Articular chondrocyte of knee joint (primary cell): ENCODE results near the gene MAPK1. TPM values are rescaled to one million over a fixed set of nuclear protein-coding genes. Genes with fewer than 3 reads are reported as not detected.

Experiments used
- small RNA-seq: library from RNA; depleted of rRNA; stranded (forward); fragments of <200 nt; gene quantifications from one replicate; pipeline ENCODE3, GENCODE V24; 2012
- total RNA-seq: library from RNA; depleted of rRNA; stranded (reverse); fragments of >200 nt; gene quantifications from 2 replicates; pipeline ENCODE4 v1.2.3, GENCODE V29; 2012

MAPK1 gene
- total RNA-seq: 62.1 and 76.5 TPM in 2 replicates

DNA sequence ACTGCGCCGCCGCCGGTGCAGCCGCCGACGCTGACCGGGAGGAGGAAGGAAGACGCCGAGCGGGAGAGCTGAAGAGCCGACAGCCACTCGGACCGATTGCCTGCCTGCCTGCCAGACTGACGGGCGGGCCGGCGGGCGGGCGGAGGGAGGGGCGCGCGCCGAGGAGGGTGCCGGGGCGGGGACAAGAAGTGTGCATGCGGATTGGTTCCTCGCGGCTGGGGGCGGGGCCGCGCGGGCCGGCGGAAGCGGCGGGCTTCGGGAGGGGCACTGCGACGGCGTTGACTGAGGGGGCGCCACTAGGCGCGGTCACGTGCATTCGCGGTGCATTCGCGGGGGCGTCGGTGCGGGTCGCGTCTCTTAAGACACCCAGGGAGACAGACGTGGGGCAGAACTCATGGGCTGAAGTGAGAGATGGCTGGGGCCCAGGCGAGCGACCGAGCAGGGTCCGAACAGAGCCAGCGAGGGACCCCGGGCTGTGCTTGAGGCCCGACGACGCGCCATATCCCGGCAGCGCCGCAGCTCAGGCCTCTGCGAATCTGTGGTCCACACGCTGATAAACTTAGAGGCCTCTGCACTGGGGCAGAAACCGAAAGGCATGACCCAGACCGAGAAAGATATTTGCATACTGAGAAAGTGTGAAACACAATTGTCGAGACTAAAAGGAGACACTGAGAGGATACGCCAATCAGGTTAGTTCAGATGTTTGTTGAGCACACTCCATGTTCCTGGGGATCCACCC, at the start of gene MAPK1:
Gene MAPK1 (minus strand): TSS at position 118 of the 739 bp plus-strand sequence. CDS start 205 bp downstream, outside the sequence.

DNA sequence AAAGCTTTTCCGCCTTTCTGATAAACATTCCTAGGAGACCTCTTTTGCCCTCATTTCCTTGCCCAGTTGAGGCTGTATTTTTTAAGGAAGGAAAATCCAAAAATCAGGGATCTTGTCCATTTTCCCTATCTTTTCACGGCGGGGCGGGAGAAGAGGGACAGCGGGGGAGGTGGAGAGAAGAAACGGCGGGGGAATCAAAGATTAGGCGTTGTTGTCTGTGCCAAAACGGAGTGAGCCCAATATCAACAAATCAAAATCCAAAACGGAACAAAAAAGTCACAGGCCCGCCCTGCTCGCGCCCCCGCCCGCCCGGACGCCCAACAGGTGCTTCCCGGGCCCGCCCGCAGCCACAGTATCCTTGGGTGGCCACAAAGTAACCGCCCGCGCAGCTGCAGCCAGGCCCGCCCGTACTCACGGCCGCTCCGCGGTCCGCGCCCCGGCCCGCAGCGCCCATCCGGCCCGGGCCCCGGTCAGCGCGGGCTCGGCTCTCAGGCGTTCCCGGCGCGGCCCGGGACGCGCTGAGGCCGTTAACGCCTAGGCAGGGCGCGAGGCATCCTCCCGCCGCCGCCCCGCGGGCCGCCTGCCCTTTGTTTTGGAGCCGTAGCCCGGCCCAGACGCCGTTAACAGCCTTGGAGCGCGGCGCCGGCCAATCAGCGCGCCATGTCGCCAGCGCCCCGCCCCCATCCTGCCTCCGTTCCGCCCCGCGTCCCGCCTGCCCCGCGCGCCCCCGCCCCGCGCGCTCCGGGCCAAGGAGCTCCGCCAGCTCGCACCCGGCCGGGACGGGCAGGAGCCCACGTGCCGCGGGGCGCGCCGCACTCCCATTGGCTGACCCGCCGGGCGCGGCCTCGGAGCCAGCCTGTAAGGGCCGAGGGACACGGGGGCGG, 132.0 kb downstream of the MAPK1 start, which contains the start of gene YPEL1:
Gene YPEL1 (minus strand): TSS at position 595 of the 884 bp plus-strand sequence. CDS start 25,050 bp downstream, outside the sequence.

Small RNA genes lying within 50 kb of the gene (small RNA-seq; reads per million reads assigned to genes)
- gene RN7SL280P (not detected), gene RNA5SP493 (not detected)

Other genes with a start within 250 kb of the MAPK1 start
- 11.4 and 11.6 TPM in 2 replicates for gene YDJC, start 237.6 kb downstream of the MAPK1 start, total RNA-seq
- 0.11 and 0.26 TPM in 2 replicates for gene CCDC116, start 234.9 kb downstream of the MAPK1 start, total RNA-seq
- gene SDF2L1, start 225.3 kb downstream of the MAPK1 start, total RNA-seq: 8.6 and 12.2 TPM in 2 replicates
- gene PPIL2, start 201.6 kb downstream of the MAPK1 start, total RNA-seq: 24.3 and 29.1 TPM in 2 replicates
- 1.9 and 2.0 TPM in 2 replicates for gene YPEL1, start 131.9 kb downstream of the MAPK1 start, total RNA-seq
- 18.8 and 19.6 TPM in 2 replicates for gene PPM1F, start 85.2 kb upstream of the MAPK1 start, total RNA-seq
- gene TOP3B, start 115.1 kb upstream of the MAPK1 start, total RNA-seq: 14.9 and 23.4 TPM in 2 replicates